ENCODE measurements around the gene SERTAD1.
"Not testable (repeated sequence)": the region's sequence is repeated elsewhere in the genome, so short reads cannot be mapped to it uniquely, and the experiment has no call there.

Gene SERTAD1, protein sequence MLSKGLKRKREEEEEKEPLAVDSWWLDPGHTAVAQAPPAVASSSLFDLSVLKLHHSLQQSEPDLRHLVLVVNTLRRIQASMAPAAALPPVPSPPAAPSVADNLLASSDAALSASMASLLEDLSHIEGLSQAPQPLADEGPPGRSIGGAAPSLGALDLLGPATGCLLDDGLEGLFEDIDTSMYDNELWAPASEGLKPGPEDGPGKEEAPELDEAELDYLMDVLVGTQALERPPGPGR

DNA sequence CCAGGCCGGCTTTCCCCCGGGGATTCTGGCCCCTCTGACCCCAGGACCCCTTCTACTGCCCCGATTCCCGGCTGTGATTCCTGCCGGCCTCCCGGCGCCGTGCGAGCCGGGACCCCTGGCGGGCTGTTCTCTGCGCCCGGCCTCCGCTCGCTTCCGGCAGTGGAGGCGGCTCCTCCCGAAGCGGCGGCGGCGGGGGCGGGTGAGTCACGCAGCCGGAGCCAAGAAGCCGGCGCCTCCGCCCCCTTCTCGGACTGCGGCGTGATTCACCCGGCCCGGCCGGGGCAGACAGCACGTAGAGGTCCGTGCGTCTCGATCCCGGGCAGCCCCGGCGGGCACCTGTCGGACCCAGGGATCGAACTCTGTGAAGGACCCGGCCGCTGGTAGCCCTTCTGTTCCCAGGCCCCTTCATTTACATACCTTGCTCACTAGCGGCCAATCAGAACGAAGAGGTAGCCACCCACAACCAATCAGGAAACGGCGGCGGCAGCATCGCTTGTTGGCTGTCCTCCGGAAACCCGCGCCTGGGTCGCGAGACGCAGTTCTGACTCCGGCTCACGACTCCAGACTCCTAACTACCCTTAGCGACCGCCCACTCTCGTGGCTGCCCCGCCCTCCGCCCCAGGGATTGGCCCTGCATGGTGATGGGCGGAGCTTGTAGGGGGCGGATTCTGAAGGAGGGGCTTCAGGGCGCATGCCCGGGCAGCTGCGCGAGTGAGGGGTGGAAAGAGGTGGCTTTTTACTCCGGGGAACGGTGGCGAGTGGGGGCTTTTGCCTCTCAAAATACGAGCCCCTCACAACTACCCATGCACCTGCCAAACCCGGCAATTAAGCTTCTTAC lies at the start of gene SERTAD1:
TSS of gene SERTAD1 (minus strand) at position 543 of the 838 bp plus-strand sequence. CDS start 2,446 bp downstream, outside the sequence.
- DNase-seq = peak; percentile 100

DNA sequence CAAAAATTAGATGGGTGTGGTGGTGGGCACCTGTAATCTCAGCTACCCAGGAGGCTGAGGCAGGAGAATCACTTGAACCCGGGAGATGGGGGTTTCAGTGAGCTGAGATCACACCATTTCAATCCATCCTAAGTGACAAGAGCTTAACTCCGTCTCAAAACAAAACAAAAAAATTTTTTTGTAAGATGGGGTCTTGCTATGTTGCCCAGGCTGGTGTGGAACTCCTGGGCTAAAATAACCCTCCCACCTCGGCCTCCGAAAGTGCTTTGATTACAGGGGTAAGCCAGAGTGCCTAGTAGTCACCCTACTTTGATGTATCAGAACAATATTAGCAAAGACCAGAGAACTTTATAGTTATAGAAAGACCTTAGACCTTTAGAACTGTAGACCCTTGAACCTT lies 48.9 kb upstream of the SERTAD1 start:
- DNase-seq = no peak

DNA sequence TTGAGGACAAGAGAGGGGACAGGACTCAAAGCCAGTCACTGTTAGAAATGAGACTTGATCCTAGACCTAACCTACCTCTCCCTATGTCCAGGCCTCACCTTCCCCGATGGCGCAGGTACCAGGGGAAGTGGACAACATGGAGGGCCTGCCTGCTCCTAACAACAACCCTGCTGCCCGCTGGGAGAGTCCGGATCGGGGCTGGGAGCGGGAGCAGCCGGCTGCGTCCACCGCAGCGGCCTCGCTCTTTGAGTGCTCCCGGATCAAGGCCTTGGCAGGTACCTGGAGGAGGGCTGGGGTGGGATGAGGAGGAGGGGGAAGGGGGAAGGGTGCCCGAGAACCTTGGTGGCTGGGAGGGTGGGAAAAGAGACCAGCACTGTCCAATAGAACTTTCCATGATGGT lies 46.7 kb upstream of the SERTAD1 start:
- no peak for DNase-seq

DNA sequence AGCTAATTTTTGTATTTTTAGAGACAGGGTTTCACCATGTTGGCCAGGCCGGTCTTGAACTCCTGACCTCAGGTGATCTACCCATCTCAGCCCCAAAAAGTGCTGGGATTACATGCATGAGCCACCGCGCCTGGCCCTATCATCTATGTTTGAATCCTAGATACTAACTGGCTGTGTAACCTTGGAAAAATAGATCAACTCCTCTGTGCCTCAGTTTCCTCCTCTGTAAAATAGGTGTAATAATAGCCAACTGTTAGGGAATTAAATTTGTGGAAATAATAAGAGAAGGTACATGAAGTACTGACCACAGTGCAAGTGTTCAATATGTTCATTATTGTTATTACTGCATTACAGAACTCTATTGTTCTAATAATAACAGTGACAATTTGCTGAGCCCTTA lies 45.3 kb upstream of the SERTAD1 start:
- no peak for DNase-seq

DNA sequence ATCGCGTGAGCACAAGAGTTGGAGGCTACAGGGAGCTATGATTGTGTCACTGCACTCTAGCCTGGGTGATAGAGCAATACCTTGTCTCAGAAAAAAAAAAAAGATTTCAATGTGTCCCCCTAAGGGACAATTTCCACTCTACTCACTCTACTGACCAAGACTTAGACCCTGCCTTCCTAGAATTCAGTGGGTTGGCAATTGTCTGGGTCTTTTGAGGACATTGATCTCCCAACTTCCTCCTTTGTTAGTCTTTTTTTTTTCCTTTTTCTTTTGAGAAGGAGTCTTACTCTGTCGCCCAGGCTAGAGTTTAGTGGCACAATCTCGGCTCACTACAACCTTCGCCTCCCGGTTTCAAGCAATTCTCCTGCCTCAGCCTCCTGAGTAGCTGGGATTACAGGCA lies 43.2 kb upstream of the SERTAD1 start:
- DNase-seq = no peak

DNA sequence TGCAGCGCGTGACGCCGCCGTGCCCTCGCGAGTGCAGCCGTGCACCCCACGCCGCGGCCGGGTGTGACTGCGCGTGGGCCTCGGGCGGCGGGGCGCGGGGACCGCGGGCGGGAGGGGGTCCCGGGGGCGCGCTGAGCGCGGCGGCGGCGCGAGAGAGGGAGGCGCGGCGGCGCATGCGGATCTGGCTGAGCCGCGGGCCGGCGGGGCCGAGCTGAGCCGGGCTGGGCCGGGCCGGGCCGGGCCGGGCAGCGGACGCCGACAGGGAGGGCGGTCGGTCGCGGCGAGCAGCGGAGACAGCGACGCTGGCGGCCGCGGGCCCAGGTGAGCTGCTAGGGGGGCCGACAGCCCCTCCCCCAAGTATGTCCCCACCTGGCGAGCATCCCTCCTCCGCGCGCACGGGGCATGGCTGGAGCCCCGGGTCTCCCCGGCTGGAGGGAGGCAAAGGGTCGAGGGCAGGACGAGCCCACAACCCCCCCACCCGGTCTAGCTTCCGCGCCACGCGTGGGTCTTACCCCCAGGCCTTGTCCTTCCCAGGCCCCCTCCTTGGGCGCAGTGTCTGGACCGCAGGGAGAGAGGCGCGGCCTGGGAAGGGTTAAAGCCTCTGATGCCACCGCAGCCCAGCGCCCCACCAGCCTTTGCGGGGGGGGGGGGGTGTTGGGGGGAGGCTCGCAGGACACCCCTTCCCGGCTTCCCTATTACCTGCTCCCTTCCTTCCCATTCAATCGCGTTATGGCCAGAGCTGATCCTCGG lies 41.4 kb upstream of the SERTAD1 start, which contains the start of gene SPTBN4:
TSS of gene SPTBN4 (plus strand) at position 17 of the 750 bp plus-strand sequence. CDS start 5,621 bp downstream, outside the sequence.
- no peak for DNase-seq

DNA sequence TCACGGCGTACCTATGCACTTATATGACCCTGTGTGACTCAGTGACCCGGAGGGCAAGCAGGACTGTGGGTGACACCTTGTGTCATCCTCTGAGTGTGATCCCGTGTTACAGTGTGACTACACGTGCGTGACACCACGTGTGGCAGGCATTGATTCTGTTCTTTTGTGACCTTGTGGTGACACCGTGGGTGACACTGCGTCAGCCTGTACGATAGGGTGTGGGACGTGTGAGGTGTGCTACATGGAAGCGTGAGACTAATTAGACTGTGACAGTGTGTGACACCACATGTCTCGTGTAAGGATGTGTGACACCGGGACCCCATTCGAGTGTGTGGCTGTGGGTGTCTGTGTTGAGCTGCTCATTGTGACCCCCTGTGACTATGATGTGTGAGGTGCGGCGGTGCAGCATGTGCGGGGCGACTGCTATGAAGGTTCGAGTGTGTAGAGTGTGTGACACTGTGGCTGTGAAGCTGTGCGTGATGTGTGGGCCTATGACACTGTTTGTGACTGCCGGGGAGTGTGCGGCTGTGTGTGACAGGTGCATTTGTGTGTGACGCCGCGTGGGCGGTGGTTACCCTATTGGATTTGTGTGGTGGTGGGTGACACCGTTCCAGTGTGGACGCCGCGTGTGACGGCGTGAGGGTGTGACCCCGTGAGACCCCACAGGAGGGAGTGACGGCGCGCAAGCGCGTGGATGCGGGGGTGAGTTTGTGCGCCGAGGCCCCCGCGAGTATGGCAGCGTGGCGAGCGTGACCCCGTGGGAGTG lies 40.6 kb upstream of the SERTAD1 start:
- peak; percentile 84 to 85 for DNase-seq

DNA sequence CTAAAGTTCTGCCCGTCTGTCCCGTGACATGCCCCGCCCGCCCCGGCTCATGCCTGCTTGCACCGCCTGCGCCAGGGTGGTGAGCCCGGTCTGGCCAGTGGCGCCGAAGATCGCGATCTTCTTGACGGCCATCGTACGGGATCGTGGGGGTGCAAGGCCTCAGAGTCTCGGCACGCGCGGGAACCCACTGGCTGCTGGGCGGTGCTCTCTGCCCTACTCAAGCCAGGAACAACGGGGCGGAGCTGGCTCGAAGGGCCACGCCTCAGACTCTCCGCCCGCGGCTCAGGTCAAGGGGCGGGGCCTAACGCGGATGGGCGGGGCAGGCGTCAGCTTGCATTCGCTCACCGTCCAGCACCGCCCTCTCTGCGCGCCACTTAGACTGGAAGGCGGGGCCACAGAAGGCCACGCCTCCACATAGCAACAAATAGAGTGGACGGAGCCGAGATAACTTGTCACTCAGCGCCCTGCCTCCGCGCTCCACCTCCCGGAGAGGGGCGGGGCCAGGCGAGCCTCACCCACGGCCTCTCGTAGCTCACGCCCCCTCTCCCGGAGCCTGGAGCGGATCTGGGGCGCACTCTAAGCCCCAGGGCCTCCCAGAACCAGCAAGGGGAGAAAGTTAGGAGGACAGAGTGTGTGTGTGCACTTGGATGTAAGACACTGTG lies 39.9 kb upstream of the SERTAD1 start, which contains the start of gene BLVRB:
TSS of gene BLVRB (minus strand) at position 189 of the 662 bp plus-strand sequence. CDS start at position 132, 57 bp downstream.
- peak; percentile 99 to 100 for DNase-seq

DNA sequence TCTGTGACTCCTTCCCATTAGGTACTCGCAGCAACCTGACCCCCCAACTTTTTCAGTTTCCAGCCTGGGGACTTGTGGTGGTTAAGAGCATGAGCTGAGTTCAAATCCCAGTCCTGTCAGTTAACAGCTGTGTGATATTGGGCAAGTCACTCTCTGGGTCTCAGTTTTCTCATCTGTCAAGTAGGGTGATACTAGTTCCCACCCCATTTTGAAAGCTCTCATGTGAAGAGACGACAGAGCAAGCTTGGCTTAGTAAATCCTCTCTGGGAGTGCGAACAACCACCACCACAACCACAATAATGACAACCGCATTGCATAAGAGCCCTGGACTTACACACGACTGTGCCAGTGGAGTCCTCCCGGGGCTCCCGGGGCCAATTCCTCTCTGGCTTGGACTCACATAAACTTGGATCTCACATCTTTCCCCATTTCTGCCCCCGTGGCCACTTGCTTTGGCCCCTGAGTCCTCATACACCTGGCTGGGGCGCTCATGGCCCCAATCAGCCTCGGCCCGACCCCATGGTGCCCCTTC lies 39.3 kb upstream of the SERTAD1 start:
- DNase-seq = peak; percentile 14 to 52

DNA sequence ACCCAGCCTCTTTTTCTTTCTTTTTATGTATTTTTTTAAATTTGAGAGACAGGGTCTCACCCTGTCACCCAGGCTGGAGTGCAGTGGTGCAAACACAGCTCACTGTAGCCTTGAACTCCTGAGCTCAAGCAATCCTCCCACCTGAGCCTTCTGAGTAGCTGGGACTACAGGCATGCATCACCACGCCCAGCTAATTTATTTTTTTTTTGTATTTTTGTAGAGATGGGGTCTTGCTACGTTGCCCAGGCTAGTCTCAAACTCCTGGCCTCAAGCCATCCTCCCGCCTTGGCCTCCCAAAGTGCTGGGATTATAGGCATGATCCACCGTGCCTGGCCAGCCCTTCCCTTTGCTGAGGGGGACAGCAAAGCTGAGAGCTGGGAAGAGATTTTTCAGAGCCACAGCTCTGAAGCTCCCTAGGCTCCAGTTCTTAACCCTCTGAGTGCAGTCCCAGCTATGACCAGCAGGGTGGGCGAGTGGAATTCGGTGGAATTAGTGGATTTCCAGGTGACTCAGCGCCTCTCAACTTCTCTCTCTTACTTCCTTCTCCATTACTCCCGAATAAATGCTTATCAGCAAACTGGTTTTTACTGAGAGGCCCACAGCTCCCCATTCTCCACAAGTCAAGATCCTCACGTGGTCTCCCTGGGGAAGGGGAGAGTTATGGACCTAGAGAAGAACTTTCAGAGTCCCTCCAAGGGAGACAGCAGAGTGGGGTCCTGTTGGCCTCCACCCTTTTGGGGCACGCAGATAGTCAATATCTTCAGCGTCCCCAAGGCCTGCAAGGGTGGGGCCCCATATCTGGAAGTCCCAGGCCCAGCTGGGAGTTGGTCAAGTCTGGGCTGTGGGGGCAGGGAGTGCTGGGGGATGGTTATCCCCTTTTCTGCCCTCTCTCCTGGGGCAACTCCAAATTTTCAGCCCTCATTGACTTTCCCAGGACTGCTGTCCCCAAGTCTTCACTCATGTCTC lies 38.5 kb upstream of the SERTAD1 start:
- DNase-seq = peak; percentile 64 to 77

DNA sequence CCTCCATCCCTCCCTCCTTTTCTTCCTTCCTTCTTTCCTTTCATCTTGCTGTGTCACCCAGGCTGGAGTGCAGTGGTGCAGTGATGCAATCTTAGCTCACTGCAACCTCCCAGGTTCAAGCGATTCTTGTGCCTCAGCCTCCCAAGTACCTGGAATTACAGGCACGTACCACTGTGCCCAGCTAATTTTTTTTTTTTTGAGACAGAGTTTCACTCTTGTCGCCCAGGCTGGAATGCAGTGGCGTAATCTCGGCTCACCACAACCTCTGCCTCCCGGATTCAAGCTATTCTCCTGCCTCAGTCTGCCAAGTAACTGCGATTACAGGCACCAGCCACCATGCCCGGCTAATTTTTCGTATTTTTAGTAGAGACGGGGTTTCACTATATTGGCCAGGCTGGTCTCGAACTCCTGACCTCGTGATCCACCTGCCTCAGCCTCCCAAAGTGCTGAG lies 37.8 kb upstream of the SERTAD1 start:
- not testable (repeated sequence) for DNase-seq

DNA sequence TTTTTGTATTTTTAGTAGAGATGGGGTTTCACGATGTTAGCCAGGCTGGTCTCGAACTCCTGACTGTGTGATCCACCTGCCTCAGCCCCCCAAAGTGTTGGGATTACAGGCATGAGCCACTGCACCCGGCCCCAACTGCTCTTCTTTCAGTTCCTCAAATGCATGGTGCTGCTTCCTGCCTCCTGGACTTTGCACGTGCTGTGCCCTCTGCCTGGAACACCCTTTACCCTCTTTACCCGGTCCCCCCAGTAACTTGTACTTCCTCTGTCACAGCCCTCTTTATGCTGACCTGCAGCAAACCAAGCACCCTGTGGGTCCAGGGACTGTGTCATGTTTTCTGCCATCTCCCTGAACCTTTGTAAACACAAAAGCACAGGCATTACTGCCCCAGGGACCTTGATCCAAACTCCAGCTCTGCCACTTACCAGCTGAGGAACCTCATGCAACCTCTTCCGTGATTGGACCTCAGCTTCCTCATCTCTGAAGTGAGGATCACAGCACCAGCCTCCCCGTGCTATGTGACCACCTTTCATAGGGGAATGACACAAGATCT lies 36.0 kb upstream of the SERTAD1 start:
- DNase-seq = peak in 1 of 2 donors; percentile 18

DNA sequence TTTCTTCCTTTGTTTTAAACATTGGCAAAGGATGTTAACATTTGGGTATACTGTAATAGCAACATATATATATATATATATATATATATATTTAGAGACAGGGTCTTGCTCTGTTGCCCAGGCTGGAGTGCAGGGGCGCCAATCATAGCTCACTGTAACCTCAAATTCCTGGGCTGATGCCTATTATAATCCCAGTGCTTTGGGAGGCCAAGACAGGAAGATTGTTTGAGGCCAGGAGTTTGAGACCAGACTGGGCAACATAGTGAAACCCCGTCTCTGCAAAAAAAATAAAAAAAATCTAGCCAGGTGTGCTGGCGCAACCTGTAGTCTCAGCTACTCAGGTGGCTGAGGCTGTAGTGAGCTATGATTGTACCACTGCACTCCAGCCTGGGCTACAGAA lies 34.4 kb upstream of the SERTAD1 start:
- DNase-seq = no peak

DNA sequence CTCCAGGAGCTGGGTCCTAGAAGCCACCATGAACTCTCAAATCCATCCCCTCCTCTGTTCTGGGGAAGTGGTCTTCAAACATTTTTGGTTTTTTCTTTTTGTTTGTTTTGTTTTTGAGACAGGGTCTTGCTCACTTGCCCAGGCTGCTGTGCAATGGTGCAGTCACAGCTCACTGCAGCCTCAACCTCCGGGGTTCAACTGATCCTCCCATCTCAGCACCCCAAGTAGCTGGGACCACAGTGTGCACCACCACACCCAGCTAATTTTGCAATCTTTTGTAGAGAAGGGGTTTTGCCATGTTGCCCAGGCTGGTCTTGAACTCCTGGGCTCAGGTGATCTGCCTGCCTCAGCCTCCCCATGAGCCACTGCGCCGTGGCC lies 32.8 kb upstream of the SERTAD1 start:
- no peak for DNase-seq

DNA sequence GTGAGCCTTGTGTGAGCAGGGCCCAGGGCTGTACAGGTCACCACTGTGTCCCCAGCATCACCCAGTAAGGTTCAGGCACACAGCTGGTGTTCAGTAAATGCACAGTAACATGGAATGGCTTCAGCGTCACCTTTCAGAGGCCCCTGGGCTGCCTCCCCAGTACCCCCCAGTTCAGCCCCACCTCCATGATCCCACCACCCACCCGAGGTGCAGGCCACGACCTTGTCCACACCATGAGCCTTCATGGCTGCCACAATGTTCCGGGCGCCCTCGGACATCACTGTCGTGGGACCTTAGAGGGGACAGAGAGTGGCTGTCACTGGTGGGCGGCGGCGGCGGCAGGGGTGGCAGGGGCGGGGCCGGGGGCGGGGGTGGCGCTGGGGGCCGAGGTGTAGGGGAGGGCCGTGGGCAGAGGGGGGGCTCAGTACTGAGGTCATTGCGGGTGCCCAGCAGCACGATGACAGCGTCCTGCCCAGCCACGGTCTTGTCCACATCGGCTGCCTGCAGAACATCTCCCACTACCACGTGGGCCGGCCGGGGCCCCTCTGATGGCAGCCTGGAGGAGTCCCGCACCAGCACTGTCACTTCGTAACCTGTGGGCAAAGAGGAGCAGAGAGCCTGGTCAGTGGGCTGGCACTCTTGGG lies 32.3 kb upstream of the SERTAD1 start:
- no peak for DNase-seq

DNA sequence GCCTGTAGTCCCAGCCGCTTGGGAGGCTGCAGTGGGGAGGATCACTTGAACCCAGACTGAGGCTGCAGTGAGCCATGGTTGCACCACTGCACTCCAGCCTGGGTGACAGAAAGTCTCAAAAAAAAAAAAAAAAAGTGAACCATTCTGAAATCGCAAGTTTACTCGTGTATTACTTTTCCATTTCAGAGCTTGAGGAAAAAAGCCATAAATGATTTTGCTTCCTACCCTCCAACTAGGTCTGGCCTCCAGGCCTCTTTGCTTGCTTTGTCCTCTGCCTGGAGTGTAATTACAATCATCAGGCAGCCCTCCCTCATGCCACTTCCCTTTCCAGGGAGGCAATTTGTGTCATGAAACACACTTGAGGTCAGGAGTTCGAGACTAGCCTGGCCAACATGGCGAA lies 31.3 kb upstream of the SERTAD1 start:
- DNase-seq = no peak

DNA sequence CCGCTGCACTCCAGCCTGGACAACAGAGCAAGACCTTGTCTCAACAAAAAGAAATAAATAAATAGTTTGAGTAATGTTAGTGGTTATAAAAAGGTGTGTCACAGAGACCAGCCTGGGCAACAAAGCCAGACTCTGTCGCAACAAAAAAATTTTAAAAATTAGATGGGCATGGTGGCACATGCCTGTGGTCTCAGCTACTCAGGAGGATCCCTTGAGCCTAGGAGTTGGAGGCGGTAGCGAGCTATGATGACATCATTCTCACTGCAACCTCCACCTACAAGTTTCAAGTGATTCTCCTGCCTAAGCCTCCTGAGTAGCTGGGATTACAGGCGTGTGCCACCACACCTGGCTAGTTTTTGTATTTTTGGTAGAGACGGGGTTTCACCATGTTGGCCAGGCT lies 28.2 kb upstream of the SERTAD1 start:
- DNase-seq = not testable (repeated sequence)

DNA sequence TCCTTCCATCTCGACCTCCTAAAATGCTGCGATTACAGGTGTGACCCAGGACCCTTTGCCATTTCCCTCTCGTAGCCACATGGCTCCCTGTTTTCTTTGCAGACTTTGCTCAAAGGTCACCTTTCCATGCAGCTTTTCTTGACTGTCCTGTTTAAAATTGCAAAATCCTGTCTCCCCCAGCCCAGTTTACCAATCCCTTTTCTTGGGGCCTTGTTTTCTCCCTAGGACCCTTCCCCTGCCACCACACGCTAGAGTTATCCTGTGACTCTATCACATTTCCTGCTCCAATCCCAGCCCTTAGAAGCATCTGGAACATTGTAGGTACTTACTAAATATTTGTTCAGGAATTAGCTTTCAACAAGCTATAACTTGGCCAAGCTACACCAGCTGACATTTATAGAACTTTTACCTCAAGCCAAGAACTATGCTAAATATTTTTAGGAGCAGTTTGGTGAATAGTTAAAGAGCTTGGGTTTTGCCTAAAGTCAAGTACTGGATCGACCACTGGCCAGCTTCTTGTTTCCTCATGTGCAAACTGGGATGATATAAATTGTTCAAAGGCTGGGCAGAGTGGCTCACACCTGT lies 27.5 kb upstream of the SERTAD1 start:
- DNase-seq = no peak

DNA sequence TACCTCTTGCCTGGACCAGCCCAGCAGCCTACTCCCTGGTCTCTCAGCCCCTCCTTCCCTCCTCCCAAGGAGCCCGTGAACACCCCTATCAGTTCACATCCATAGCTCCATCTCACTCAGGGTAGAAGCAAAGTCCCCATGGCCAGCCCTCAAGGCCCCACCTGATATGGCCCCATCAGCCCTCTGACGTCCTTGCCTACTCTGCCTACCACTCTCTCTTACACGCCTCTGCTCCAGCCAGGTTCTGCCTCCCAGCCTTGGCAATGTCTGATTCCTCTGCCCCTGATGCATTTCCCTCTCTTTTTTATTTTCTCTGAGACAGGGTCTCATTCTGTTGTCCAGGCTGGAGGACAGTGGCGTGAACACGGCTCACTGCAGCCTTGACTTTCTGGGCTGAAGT lies 26.2 kb upstream of the SERTAD1 start:
- DNase-seq = no peak

Data from CD4-positive, alpha-beta T cell treated with Interferon alpha-2 for 1 hour (primary cell).